Activated T-cell treated with anti-CD3 and anti-CD28 coated beads, Interleukin-2, amount 50 U/mL, for 1 hour (primary cell): ENCODE data around the gene CAMTA1.

Source experiments
- DNase-seq: peaks from one replicate; pipeline ENCODE4 v3.0.0-alpha.2; 2020

CAMTA1 gene

GRCh38 chr1:6880951-6881690 is 95.9 kb downstream of the CAMTA1 start:
- no peak for DNase-seq

GRCh38 chr1:6882414-6882813 is 97.2 kb downstream of the CAMTA1 start:
- DNase-seq = no peak

- no peak for DNase-seq
Observed at GRCh38 chr1:6884652-6885153, 99.4 kb downstream of the CAMTA1 start.

- DNase-seq = no peak
Observed at GRCh38 chr1:6885426-6885825, 100.2 kb downstream of the CAMTA1 start.

GRCh38 chr1:6886523-6886922 is 101.3 kb downstream of the CAMTA1 start:
- DNase-seq = no peak

- DNase-seq = no peak
Observed at GRCh38 chr1:6888268-6888667, 103.0 kb downstream of the CAMTA1 start.

- no peak for DNase-seq
Observed at GRCh38 chr1:6888870-6889269, 103.6 kb downstream of the CAMTA1 start.

GRCh38 chr1:6889875-6890480 is 104.7 kb downstream of the CAMTA1 start:
- DNase-seq = peak; percentile 34

GRCh38 chr1:6890686-6891085 is 105.4 kb downstream of the CAMTA1 start:
- no peak for DNase-seq

GRCh38 chr1:6891781-6892579 is 106.7 kb downstream of the CAMTA1 start:
- DNase-seq = no peak

GRCh38 chr1:6893388-6893787 is 108.1 kb downstream of the CAMTA1 start:
- no peak for DNase-seq

GRCh38 chr1:6897138-6897537 is 111.9 kb downstream of the CAMTA1 start:
- no peak for DNase-seq

GRCh38 chr1:6898974-6899539 is 113.8 kb downstream of the CAMTA1 start:
- DNase-seq = no peak

- DNase-seq = no peak
Observed at GRCh38 chr1:6899621-6900020, 114.4 kb downstream of the CAMTA1 start.

GRCh38 chr1:6902153-6902552 is 116.9 kb downstream of the CAMTA1 start:
- DNase-seq = no peak

- DNase-seq = no peak
Observed at GRCh38 chr1:6904476-6905170, 119.4 kb downstream of the CAMTA1 start.

GRCh38 chr1:6905331-6905730 is 120.1 kb downstream of the CAMTA1 start:
- DNase-seq = no peak

GRCh38 chr1:6905790-6906189 is 120.5 kb downstream of the CAMTA1 start:
- no peak for DNase-seq

- DNase-seq = no peak
Observed at GRCh38 chr1:6906783-6907182, 121.5 kb downstream of the CAMTA1 start.

GRCh38 chr1:6907201-6907600 is 121.9 kb downstream of the CAMTA1 start:
- DNase-seq = no peak

GRCh38 chr1:6907676-6908434 is 122.6 kb downstream of the CAMTA1 start:
- DNase-seq = no peak

GRCh38 chr1:6909401-6909800 is 124.1 kb downstream of the CAMTA1 start:
- no peak for DNase-seq
